CD4-positive, alpha-beta memory T cell (primary cell): Measurements from ENCODE around the gene PEX12. TPM values are rescaled to one million over a fixed set of nuclear protein-coding genes. Genes with fewer than 3 reads are reported as not detected.
A peak's percentile ranks its signal among the peaks of the same experiment; 100 is the strongest.

ENCODE experiments used
- CTCF ChIA-PET: fragments of 350-600 bp; sonication (Branson Sonifier 250); formaldehyde crosslinking; loops from one replicate; lab custom pipeline; 2021; ENCODE audit warnings: inconsistent platforms; ENCODE audit not compliant: partially characterized antibody; lab: Charles Lee
- POLR2A ChIA-PET: fragments of 350-600 bp; sonication (Branson Sonifier 250); formaldehyde crosslinking; loops from one replicate; lab custom pipeline; 2021; ENCODE audit not compliant: partially characterized antibody; lab: Charles Lee
- DNase-seq, 5 donors: peaks; one replicate each; pipeline versions ENCODE4 v3.0.0 to v3.0.0-alpha.2; 2020 to 2022; ENCODE audit warnings: mixed read lengths in 1 of 5
- H3K27ac ChIP-seq: one replicate; pipeline ENCODE4 v1.7.0; 2013; ENCODE audit warnings: low read depth, low read length
- H3K27me3 ChIP-seq: 2 replicates; pipeline ENCODE4 v1.7.0; 2013; ENCODE audit warnings: mild to moderate bottlenecking, low read length, moderate library complexity; ENCODE audit not compliant: insufficient read depth
- H3K36me3 ChIP-seq: 2 replicates; pipeline ENCODE4 v1.7.0; 2013; ENCODE audit warnings: mild to moderate bottlenecking, low read length, moderate library complexity; ENCODE audit not compliant: insufficient read depth
- H3K4me1 ChIP-seq: 2 replicates; pipeline ENCODE4 v1.7.0; 2013; ENCODE audit warnings: mild to moderate bottlenecking, low read length, moderate library complexity; ENCODE audit not compliant: insufficient read depth
- H3K4me3 ChIP-seq, 2 donors: one replicate each; pipeline ENCODE4 v1.7.0; 2013; ENCODE audit warnings: low read length in 2 of 2, mild to moderate bottlenecking in 1 of 2
- H3K9me3 ChIP-seq, 2 donors: one replicate each; pipeline ENCODE4 v1.7.0; 2013; ENCODE audit warnings: low read length in 2 of 2, control low read depth in 1 of 2; ENCODE audit not compliant: control insufficient read depth in 1 of 2
- H3K27ac Mint-ChIP-seq, 7 donors: one replicate each; pipeline ENCODE4 v1.8.0; 2020 to 2021; ENCODE audit warnings: mixed read lengths in 7 of 7, mild to moderate bottlenecking in 6 of 7, inconsistent platforms in 3 of 7, moderate library complexity in 3 of 7
- H3K27me3 Mint-ChIP-seq, 2 donors: one replicate each; pipeline ENCODE4 v1.8.0; 2020 to 2021; ENCODE audit warnings: mixed read lengths in 2 of 2
- H3K36me3 Mint-ChIP-seq, 2 donors: one replicate each; pipeline ENCODE4 v1.8.0; 2020 to 2021; ENCODE audit warnings: mixed read lengths in 2 of 2, inconsistent platforms in 1 of 2, mild to moderate bottlenecking in 1 of 2
- H3K4me1 Mint-ChIP-seq, 4 donors: one replicate each; pipeline ENCODE4 v1.8.0; 2020 to 2021; ENCODE audit warnings: mixed read lengths in 4 of 4, mild to moderate bottlenecking in 1 of 4
- H3K4me3 Mint-ChIP-seq, 8 donors: one replicate each; pipeline ENCODE4 v1.8.0; 2020 to 2021; ENCODE audit warnings: mixed read lengths in 8 of 8, mild to moderate bottlenecking in 7 of 8, moderate library complexity in 6 of 8, inconsistent platforms in 3 of 8
- H3K9me3 Mint-ChIP-seq, 8 donors: one replicate each; pipeline ENCODE4 v1.8.0; 2020 to 2021; ENCODE audit warnings: mixed read lengths in 8 of 8, mild to moderate bottlenecking in 5 of 8, inconsistent platforms in 3 of 8, moderate library complexity in 1 of 8
- intact Hi-C: fragments of 100-400 bp; cut with micrococcal nuclease; formaldehyde crosslinking; loops from one replicate; pipeline ENCODE4 v1.15.1; 2023
- polyA plus RNA-seq, 2 donors: library from polyadenylated mRNA; unstranded; fragments of 300-500 nt; fragmentation: Illumina TruSeq; gene quantifications; one replicate each; pipeline ENCODE4 v1.2.3, GENCODE V29; 2021
- total RNA-seq, 2 experiments: library from RNA; stranded (reverse); gene quantifications; one replicate each; pipeline ENCODE4 v1.2.3, GENCODE V29; 2021

Gene PEX12
- total and polyA plus RNA-seq, 4 experiments from 2014 or later, result 1.3 to 8.5 (median 5.5) TPM

GRCh38 chr17:35596530-35597233 lies 18.3 kb upstream of the PEX12 start:
- H3K36me3 Mint-ChIP-seq, result peaks cover 49 to 62% of the 10 kb centered on the region in 2 donors

GRCh38 chr17:35596072-35596471 lies 17.7 kb upstream of the PEX12 start:
- peaks cover 53% of the 10 kb centered on the region for H3K36me3 ChIP-seq
- Mint-ChIP-seq H3K9me3 (no peaks in the 10 kb centered on the region), H3K4me3 (no peak overlapping the region), H3K4me1 (peaks cover 0 to 14% (median 5%) of the 10 kb centered on the region in 4 donors), H3K27ac (peak overlapping the region in 1 of 7 donors; percentile 46), H3K36me3 (peaks cover 49 to 57% of the 10 kb centered on the region in 2 donors), H3K27me3 (no peaks in the 10 kb centered on the region)
- intact Hi-C loops, result no loop called here
- DNase-seq, result no peak
- H3K4me1 ChIP-seq, result peaks cover 6% of the 10 kb centered on the region
- CTCF ChIA-PET, result interaction anchor here (0.6 kb wide), 1 partner anchor 13 kb away, joined by 4 read pairs; no protein-coding TSS in a partner anchor
- POLR2A ChIA-PET, result no interaction called here
- H3K27ac ChIP-seq, result no peak overlapping the region
- no peaks in the 10 kb centered on the region for H3K27me3 ChIP-seq
- no peak overlapping the region for H3K4me3 ChIP-seq
- no peaks in the 10 kb centered on the region for H3K9me3 ChIP-seq

More at GRCh38 chr17:35596530-35597233, 18.3 kb upstream of the PEX12 start:
- H3K4me3 Mint-ChIP-seq, result no peak overlapping the region
- H3K9me3 Mint-ChIP-seq, result no peaks in the 10 kb centered on the region
- intact Hi-C loops, result no loop called here
- peak overlapping the region in 2 of 7 donors; percentile 63 to 68 for H3K27ac Mint-ChIP-seq
- no peak for DNase-seq
- H3K27me3 Mint-ChIP-seq, result no peaks in the 10 kb centered on the region
- ChIA-PET POLR2A (no interaction called here), CTCF (interaction anchor here (1.0 kb wide), 1 partner anchor 11 kb away, joined by 3 read pairs; no protein-coding TSS in a partner anchor)
- Histone ChIP-seq H3K4me3 (no peak overlapping the region), H3K4me1 (peaks cover under 1% of the 10 kb centered on the region), H3K9me3 (no peaks in the 10 kb centered on the region), H3K27ac (no peak overlapping the region), H3K36me3 (peaks cover 59% of the 10 kb centered on the region), H3K27me3 (no peaks in the 10 kb centered on the region)
- peaks cover 0 to 14% (median 5%) of the 10 kb centered on the region in 4 donors for H3K4me1 Mint-ChIP-seq

- no peak overlapping the region for H3K27ac ChIP-seq
- ChIA-PET CTCF (interaction anchor here (0.6 to 2.1 kb wide), 9 partner anchors 9 to 447 kb away, joined by 3 to 10 read pairs (median 5); partner anchors contain the start of gene PEX12), POLR2A (interaction anchor here (0.9 to 4.5 kb wide), 10 partner anchors 10 to 347 kb away, joined by 3 to 130 read pairs (median 4); partner anchors contain the start of genes PEX12 and SLFN12L)
- Mint-ChIP-seq H3K9me3 (peaks cover 0 to 4% (median 0%) of the 10 kb centered on the region in 8 donors), H3K4me1 (peaks cover 25 to 41% (median 34%) of the 10 kb centered on the region in 4 donors), H3K36me3 (peaks cover 0 to 9% of the 10 kb centered on the region in 2 donors), H3K27me3 (peaks cover 0 to 3% of the 10 kb centered on the region in 2 donors), H3K4me3 (peak overlapping the region; percentile 94 to 100 (median 100)), H3K27ac (peak overlapping the region; percentile 94 to 100 (median 99))
- no peak overlapping the region for H3K4me3 ChIP-seq
- H3K36me3 ChIP-seq, result no peaks in the 10 kb centered on the region
- no peaks in the 10 kb centered on the region for H3K27me3 ChIP-seq
- peak in 1 of 5 donors; percentile 47 for DNase-seq
- peaks cover 41% of the 10 kb centered on the region for H3K4me1 ChIP-seq
- no peaks in the 10 kb centered on the region for H3K9me3 ChIP-seq
- intact Hi-C loops, result loop anchor here (5.0 kb wide), 1 partner anchor 219 kb away; the partner anchor contains the start of gene TAF15
Measured at GRCh38 chr17:35588196-35588920, 10.0 kb upstream of the PEX12 start.

- Histone ChIP-seq H3K36me3 (no peaks in the 10 kb centered on the region), H3K27ac (peak within 1 kb of the TSS; percentile 94), H3K4me3 (peak within 1 kb of the TSS; percentile 81 to 97), H3K4me1 (peaks cover 41% of the 10 kb centered on the region), H3K9me3 (no peaks in the 10 kb centered on the region), H3K27me3 (no peaks in the 10 kb centered on the region)
- H3K4me3 Mint-ChIP-seq, result peak within 1 kb of the TSS; percentile 94 to 100 (median 100)
- DNase-seq, result peak; percentile 97 to 99 (median 98)
- peaks cover 0 to 4% (median 0%) of the 10 kb centered on the region in 8 donors for H3K9me3 Mint-ChIP-seq
- ChIA-PET POLR2A (interaction anchor here (0.8 to 4.5 kb wide), 18 partner anchors 9 to 426 kb away, joined by 3 to 130 read pairs (median 4); partner anchors contain the start of genes PEX12, SLFN5 and TAF15), CTCF (interaction anchor here (0.8 to 1.8 kb wide), 6 partner anchors 9 to 444 kb away, joined by 3 to 5 read pairs (median 4); partner anchors contain the start of gene PEX12)
- H3K27me3 Mint-ChIP-seq, result peaks cover 0 to 3% of the 10 kb centered on the region in 2 donors
- intact Hi-C loops, result loop anchor here (5.0 kb wide), 1 partner anchor 220 kb away; the partner anchor contains the start of gene TAF15
- H3K4me1 Mint-ChIP-seq, result peaks cover 25 to 41% (median 34%) of the 10 kb centered on the region in 4 donors
- peak within 1 kb of the TSS; percentile 94 to 100 (median 99) for H3K27ac Mint-ChIP-seq
- H3K36me3 Mint-ChIP-seq, result peaks cover 0 to 7% of the 10 kb centered on the region in 2 donors
Measured at GRCh38 chr17:35587074-35587961, 8.9 kb upstream of the PEX12 start, which contains the start of gene AP2B1. Gene AP2B1 (plus strand): TSS chr17:35587322. CDS start chr17:35594031, 6,709 bp downstream.

DNA sequence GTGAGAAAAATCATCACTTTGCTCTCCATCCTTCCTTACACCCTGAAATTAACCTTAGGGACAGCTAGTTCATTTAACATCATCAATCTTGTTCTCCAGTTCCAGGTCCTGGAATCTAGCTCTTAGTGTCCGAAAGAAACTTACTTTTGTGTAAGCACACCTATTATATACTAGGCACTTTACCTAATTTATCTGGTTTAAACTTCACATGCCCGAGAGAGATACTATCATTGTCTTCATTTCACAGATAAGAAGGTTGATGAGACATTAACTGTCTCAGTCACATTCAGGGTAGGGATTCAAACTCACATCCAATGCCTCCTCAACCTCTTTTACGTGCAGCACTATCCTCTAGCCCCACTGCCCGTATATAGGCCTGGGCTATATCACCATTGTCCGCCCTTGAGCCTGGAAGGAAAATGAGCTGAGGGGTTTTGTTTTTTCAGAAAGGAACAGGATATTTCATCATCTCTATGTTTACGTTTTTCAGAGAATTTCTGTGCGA lies 8.2 kb upstream of the PEX12 start:
- POLR2A ChIA-PET, result interaction anchor here (0.7 to 4.5 kb wide), 17 partner anchors 9 to 425 kb away, joined by 3 to 130 read pairs (median 4); partner anchors contain the start of genes PEX12, SLFN5 and TAF15
- Mint-ChIP-seq H3K36me3 (peaks cover 0 to 7% of the 10 kb centered on the region in 2 donors), H3K4me3 (peak overlapping the region; percentile 94 to 100 (median 100)), H3K27me3 (peaks cover 0 to 3% of the 10 kb centered on the region in 2 donors), H3K4me1 (peaks cover 25 to 41% (median 33%) of the 10 kb centered on the region in 4 donors), H3K27ac (peak overlapping the region; percentile 94 to 100 (median 99)), H3K9me3 (peaks cover 0 to 4% (median 0%) of the 10 kb centered on the region in 8 donors)
- Histone ChIP-seq H3K27me3 (no peaks in the 10 kb centered on the region), H3K27ac (peak overlapping the region; percentile 94), H3K36me3 (no peaks in the 10 kb centered on the region), H3K4me1 (peaks cover 40% of the 10 kb centered on the region), H3K9me3 (no peaks in the 10 kb centered on the region), H3K4me3 (peak overlapping the region; percentile 25 to 81)
- DNase-seq, result no peak
- CTCF ChIA-PET, result interaction anchor here (0.8 to 1.8 kb wide), 5 partner anchors 8 to 444 kb away, joined by 3 to 4 read pairs (median 4); partner anchors contain the start of gene PEX12
- intact Hi-C loops, result loop anchor here (1.0 to 5.0 kb wide), 2 partner anchors 8 to 221 kb away; partner anchors contain the start of genes PEX12 and TAF15

DNA sequence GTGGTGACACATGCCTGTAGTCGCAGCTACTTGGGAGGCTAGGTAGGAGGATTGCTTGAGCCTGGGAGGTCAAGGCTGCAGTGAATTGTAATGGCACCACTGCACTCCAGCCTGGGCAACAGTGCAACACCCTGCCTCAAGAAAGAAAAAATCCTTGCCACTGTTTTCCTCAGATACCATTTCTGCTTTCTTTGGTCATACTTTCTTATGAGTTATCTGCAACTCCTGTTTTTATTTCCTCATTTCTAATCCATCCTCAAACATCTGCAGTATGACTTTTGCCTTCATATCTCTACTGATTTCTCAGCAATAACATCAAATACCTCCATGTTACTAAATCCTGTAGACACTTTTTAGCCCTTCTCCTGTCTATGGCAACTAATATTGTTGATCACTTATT lies 5.7 kb upstream of the PEX12 start:
- no peaks in the 10 kb centered on the region for H3K27me3 ChIP-seq
- intact Hi-C loops, result no loop called here
- Mint-ChIP-seq H3K36me3 (peaks cover 0 to 8% of the 10 kb centered on the region in 2 donors), H3K9me3 (peaks cover 0 to 4% (median 0%) of the 10 kb centered on the region in 8 donors), H3K27me3 (peaks cover 0 to 3% of the 10 kb centered on the region in 2 donors), H3K4me3 (peak overlapping the region in 1 of 8 donors; percentile 13), H3K27ac (peak overlapping the region in 1 of 7 donors; percentile 49), H3K4me1 (peaks cover 16 to 31% (median 24%) of the 10 kb centered on the region in 4 donors)
- H3K4me3 ChIP-seq, result no peak overlapping the region
- H3K27ac ChIP-seq, result no peak overlapping the region
- DNase-seq, result no peak
- H3K4me1 ChIP-seq, result peaks cover 21% of the 10 kb centered on the region
- ChIA-PET CTCF (no interaction called here), POLR2A (no interaction called here)
- H3K9me3 ChIP-seq, result no peaks in the 10 kb centered on the region
- no peaks in the 10 kb centered on the region for H3K36me3 ChIP-seq
